ENCODE data around the gene UBE2D4. TPM values are rescaled to one million over a fixed set of nuclear protein-coding genes. Genes with fewer than 3 reads are reported as not detected.

UBE2D4 gene
- total RNA-seq, 1 experiment from 2014 or later: 6.4 TPM

GRCh38 chr7:43942997-43943396 is 16.8 kb downstream of the UBE2D4 start:
- Histone ChIP-seq H2BK20ac (ENCODE audit: low read depth, low read length, poor library complexity, severe bottlenecking) (no peak overlapping the region), H3K79me2 (ENCODE audit: insufficient read depth, low read length) (no peaks in the 10 kb centered on the region; the same call in 1 of the 2 replicates), H3K4ac (ENCODE audit: low read depth, low read length) (no peak overlapping the region), H2AFZ (ENCODE audit: low read length) (no peak overlapping the region), H3K23me2 (ENCODE audit: insufficient read length, low read depth, low read length, poor library complexity, severe bottlenecking) (no peaks in the 10 kb centered on the region), H3K14ac (ENCODE audit: insufficient read depth, low read length) (no peak overlapping the region), H3K18ac (ENCODE audit: insufficient read length, low read depth, low read length) (no peak overlapping the region), H3K56ac (ENCODE audit: insufficient read length, low read depth, low read length) (no peak overlapping the region), H3K27me3 (ENCODE audit: insufficient read depth, low read length) (no peaks in the 10 kb centered on the region), H3K9ac (ENCODE audit: extremely low read depth, insufficient read length, low read length) (no peak overlapping the region), H2BK12ac (ENCODE audit: insufficient read length, low read depth, low read length) (no peak overlapping the region), H2BK15ac (ENCODE audit: low read depth, low read length) (no peak overlapping the region), H4K5ac (ENCODE audit: insufficient read length, low read depth, low read length) (no peak overlapping the region), H4K20me1 (ENCODE audit: control insufficient read depth, insufficient read depth, insufficient read length) (no peaks in the 10 kb centered on the region), H2BK120ac (ENCODE audit: low read depth, low read length, poor library complexity, severe bottlenecking) (no peak overlapping the region), H3K27ac (ENCODE audit: insufficient read length, low read depth, low read length) (no peak overlapping the region), H2BK5ac (ENCODE audit: insufficient read length, low read length) (no peak overlapping the region), H3K79me1 (ENCODE audit: insufficient read depth, low read depth, low read length, poor library complexity, severe bottlenecking) (no peaks in the 10 kb centered on the region), H3K4me2 (ENCODE audit: insufficient read depth, insufficient read length, low read length) (no peak overlapping the region), H4K91ac (ENCODE audit: insufficient read length, low read depth, low read length) (no peak overlapping the region), H4K8ac (replicated peaks; ENCODE audit: insufficient read length, low read depth, low read length) (no peak overlapping the region), H3K9me3 (ENCODE audit: control insufficient read depth, low read depth, low read length) (no peaks in the 10 kb centered on the region), H3K23ac (ENCODE audit: insufficient read length, low read depth, low read length) (no peak overlapping the region), H3T11ph (ENCODE audit: low read length) (no peak overlapping the region), H2AK5ac (ENCODE audit: insufficient read length, low read length) (no peak overlapping the region), H3K4me1 (ENCODE audit: insufficient read depth, low read length) (no peaks in the 10 kb centered on the region)
- Mint-ChIP-seq H3K4me3 (no peak overlapping the region), H3K9me3 (no peaks in the 10 kb centered on the region), H3K36me3 (ENCODE audit: insufficient read depth in 1 of 3, low read depth in 3 of 3) (peaks cover 0 to 5% (median 0%) of the 10 kb centered on the region in 3 experiments; a peak in 1 of 7 replicates), H3K27me3 (ENCODE audit: low read depth) (no peaks in the 10 kb centered on the region; the same call in 1 of the 2 replicates), H3K4me1 (peaks cover 4 to 10% of the 10 kb centered on the region in 2 experiments; a peak in 3 of 4 replicates), H3K27ac (no peak overlapping the region)
- peak; percentile 49; the same call in 2 of the 3 replicates for TF ChIP-seq CTCF (conservative IDR thresholded peaks at IDR 0.05)
- no CpG with 5 or more reads among the region's 3 CpGs for WGBS (ENCODE audit: extremely low coverage, insufficient read length, low lambda C conversion rate)
- no peak for DNase-seq
